ENCODE data around the gene ST6GAL2.

Gene ST6GAL2, protein sequence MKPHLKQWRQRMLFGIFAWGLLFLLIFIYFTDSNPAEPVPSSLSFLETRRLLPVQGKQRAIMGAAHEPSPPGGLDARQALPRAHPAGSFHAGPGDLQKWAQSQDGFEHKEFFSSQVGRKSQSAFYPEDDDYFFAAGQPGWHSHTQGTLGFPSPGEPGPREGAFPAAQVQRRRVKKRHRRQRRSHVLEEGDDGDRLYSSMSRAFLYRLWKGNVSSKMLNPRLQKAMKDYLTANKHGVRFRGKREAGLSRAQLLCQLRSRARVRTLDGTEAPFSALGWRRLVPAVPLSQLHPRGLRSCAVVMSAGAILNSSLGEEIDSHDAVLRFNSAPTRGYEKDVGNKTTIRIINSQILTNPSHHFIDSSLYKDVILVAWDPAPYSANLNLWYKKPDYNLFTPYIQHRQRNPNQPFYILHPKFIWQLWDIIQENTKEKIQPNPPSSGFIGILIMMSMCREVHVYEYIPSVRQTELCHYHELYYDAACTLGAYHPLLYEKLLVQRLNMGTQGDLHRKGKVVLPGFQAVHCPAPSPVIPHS

DNA sequence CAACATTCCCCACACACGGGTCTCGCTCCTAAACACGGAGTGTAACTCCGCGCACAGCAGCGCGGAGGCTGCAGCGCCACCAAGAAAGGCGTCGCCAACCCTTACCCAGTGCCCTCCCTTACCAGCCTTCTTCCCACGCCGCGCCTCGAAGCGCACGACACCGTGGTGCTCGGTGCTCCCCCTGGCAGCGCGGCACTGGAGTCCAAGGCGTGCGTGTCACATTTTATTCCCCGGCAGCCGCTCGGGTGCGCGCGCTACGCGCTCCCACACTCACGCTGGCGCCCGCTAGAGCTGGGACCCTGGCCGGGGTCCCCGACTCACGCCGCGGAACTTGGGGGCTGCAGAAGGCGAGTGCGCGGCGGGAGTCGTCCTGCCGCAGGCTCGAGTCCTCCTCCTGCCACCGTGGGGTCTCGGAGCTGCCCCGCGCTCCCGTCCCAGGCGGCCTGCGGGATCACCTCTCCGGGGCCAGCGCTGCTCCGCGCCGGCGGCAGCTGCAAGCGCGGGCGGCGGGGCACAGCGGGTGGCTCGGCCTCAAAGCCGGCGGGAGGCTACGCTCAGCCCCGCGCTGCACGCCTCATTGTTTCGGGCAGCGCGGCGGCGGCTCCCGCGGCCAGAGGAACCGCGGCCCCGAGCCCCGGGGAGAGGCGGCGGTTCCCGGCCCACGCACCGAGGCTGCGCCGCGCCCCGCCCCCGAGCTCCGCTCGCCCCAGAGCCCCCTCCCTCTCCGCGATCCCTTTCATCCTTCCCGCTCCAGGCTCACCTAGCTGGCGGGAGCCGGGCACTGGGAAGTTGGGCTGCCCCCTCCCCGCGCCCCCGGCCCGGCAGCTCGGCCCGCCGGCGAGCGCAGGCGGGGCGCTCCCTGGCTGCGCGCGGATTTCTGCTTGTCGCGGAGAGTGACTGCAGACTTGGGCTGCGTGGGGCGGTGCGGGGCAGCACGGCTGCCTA, at the start of gene ST6GAL2:
Gene ST6GAL2 (minus strand): TSS at position 197 of the 945 bp plus-strand sequence. CDS start 42,190 bp downstream, outside the sequence.
- H3K4me3 ChIP-seq (ENCODE audit: low read length): no peak within 1 kb of the TSS
- no peaks in the 10 kb centered on the region for H4K20me1 ChIP-seq (ENCODE audit: control insufficient read depth, insufficient read depth, low read depth, low read length)
- no peak for TF ChIP-seq EZH2phosphoT487 (IDR thresholded peaks at IDR 0.05; ENCODE audit: borderline replicate concordance, low read length)
- TF ChIP-seq, protein P1, sequence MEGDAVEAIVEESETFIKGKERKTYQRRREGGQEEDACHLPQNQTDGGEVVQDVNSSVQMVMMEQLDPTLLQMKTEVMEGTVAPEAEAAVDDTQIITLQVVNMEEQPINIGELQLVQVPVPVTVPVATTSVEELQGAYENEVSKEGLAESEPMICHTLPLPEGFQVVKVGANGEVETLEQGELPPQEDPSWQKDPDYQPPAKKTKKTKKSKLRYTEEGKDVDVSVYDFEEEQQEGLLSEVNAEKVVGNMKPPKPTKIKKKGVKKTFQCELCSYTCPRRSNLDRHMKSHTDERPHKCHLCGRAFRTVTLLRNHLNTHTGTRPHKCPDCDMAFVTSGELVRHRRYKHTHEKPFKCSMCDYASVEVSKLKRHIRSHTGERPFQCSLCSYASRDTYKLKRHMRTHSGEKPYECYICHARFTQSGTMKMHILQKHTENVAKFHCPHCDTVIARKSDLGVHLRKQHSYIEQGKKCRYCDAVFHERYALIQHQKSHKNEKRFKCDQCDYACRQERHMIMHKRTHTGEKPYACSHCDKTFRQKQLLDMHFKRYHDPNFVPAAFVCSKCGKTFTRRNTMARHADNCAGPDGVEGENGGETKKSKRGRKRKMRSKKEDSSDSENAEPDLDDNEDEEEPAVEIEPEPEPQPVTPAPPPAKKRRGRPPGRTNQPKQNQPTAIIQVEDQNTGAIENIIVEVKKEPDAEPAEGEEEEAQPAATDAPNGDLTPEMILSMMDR (IDR thresholded peaks at IDR 0.05; ENCODE audit: low read depth, low read length, poor library complexity, severe bottlenecking): no peak
- H3K27me3 ChIP-seq (ENCODE audit: control insufficient read depth, low read length): no peaks in the 10 kb centered on the region
- H3K9me2 ChIP-seq (replicated peaks; ENCODE audit: control insufficient read depth, low read length): no peaks in the 10 kb centered on the region
- no peaks in the 10 kb centered on the region for H3K79me2 ChIP-seq (ENCODE audit: control insufficient read depth, low read length)
- peaks cover 9% of the 10 kb centered on the region; the same call in 1 of the 2 replicates for H3K9me3 ChIP-seq (ENCODE audit: control insufficient read depth, insufficient read depth, low read length)
- no peaks in the 10 kb centered on the region for H3K4me1 ChIP-seq (ENCODE audit: control insufficient read depth, low read length)
- H3F3A ChIP-seq (ENCODE audit: control insufficient read depth, insufficient read depth): no peaks in the 10 kb centered on the region
- H3K36me3 ChIP-seq (ENCODE audit: control insufficient read depth, low read length): no peaks in the 10 kb centered on the region
- H3K4me2 ChIP-seq (ENCODE audit: low read length): no peak within 1 kb of the TSS
- no peak within 1 kb of the TSS for H3K27ac ChIP-seq (ENCODE audit: low read depth, low read length)

DNA sequence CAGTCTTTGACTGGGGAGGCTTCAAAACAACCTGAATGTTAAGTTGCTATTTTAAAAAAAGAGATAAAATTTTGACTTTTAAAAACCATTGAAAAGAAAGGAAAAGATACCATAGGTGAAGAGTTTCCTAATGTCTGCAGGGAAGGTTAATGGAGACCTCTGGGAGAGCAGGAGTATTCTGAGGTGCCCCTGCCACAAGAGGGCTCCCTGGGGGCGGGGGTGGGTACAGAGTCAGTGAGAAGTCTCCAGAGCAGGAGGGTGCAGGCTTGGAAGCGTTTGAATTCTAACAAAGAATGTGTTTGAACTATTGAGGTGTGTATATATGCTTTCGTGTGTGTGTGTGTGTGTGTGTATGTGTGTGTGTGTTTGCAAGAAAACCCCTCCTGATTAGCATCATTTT, 46.7 kb upstream of the ST6GAL2 start:
- no peaks in the 10 kb centered on the region for H3K36me3 ChIP-seq (ENCODE audit: control insufficient read depth, low read length)

GRCh38 chr2:106931717-106932335, 45.9 kb upstream of the ST6GAL2 start:
- Histone ChIP-seq H3K9me3 (ENCODE audit: control insufficient read depth, insufficient read depth, low read length) (no peaks in the 10 kb centered on the region), H3K36me3 (ENCODE audit: control insufficient read depth, low read length) (no peaks in the 10 kb centered on the region), H3K27ac (ENCODE audit: low read depth, low read length) (no peak overlapping the region), H3K79me2 (ENCODE audit: control insufficient read depth, low read length) (no peaks in the 10 kb centered on the region), H3K4me1 (ENCODE audit: control insufficient read depth, low read length) (no peaks in the 10 kb centered on the region), H3F3A (ENCODE audit: control insufficient read depth, insufficient read depth) (no peaks in the 10 kb centered on the region), H3K4me2 (ENCODE audit: low read length) (no peak overlapping the region), H4K20me1 (ENCODE audit: control insufficient read depth, insufficient read depth, low read depth, low read length) (no peaks in the 10 kb centered on the region), H3K9me2 (replicated peaks; ENCODE audit: control insufficient read depth, low read length) (no peaks in the 10 kb centered on the region), H3K4me3 (ENCODE audit: low read length) (no peak overlapping the region), H3K27me3 (ENCODE audit: control insufficient read depth, low read length) (no peaks in the 10 kb centered on the region)
- no peak for TF ChIP-seq EZH2phosphoT487 (IDR thresholded peaks at IDR 0.05; ENCODE audit: borderline replicate concordance, low read length)
- TF ChIP-seq, protein P1 (IDR thresholded peaks at IDR 0.05; ENCODE audit: low read depth, low read length, poor library complexity, severe bottlenecking): no peak

More for the DNA sequence above, 46.7 kb upstream of the ST6GAL2 start:
- Histone ChIP-seq H3K9me3 (ENCODE audit: control insufficient read depth, insufficient read depth, low read length) (no peaks in the 10 kb centered on the region), H3K79me2 (ENCODE audit: control insufficient read depth, low read length) (no peaks in the 10 kb centered on the region), H3K27me3 (ENCODE audit: control insufficient read depth, low read length) (no peaks in the 10 kb centered on the region), H3K27ac (ENCODE audit: low read depth, low read length) (no peak overlapping the region), H4K20me1 (ENCODE audit: control insufficient read depth, insufficient read depth, low read depth, low read length) (no peaks in the 10 kb centered on the region), H3K9me2 (replicated peaks; ENCODE audit: control insufficient read depth, low read length) (no peaks in the 10 kb centered on the region), H3K4me3 (ENCODE audit: low read length) (no peak overlapping the region), H3K4me2 (ENCODE audit: low read length) (no peak overlapping the region), H3F3A (ENCODE audit: control insufficient read depth, insufficient read depth) (no peaks in the 10 kb centered on the region), H3K4me1 (ENCODE audit: control insufficient read depth, low read length) (no peaks in the 10 kb centered on the region)
- TF ChIP-seq, protein P1 (IDR thresholded peaks at IDR 0.05; ENCODE audit: low read depth, low read length, poor library complexity, severe bottlenecking): no peak
- TF ChIP-seq EZH2phosphoT487 (IDR thresholded peaks at IDR 0.05; ENCODE audit: borderline replicate concordance, low read length): no peak

Measured in DOHH2 (cell line).